Mucosa of descending colon (tissue), 3 donors: ENCODE measurements around the gene ARID1A. TPM values are rescaled to one million over a fixed set of nuclear protein-coding genes. Genes with fewer than 3 reads are reported as not detected.
"Not testable (repeated sequence)": the region's sequence is repeated elsewhere in the genome, so short reads cannot be mapped to it uniquely, and the experiment has no call there.

Source experiments
- ATAC-seq: fragments of 200-7000 bp; cut with Tn5 transposase; one replicate; pipeline ENCODE4 v1.9.1; 2020; ENCODE audit warnings: mild to moderate bottlenecking, moderate library complexity
- DNase-seq, 3 donors: peaks; one replicate each; pipeline ENCODE4 v3.0.0-alpha.2; 2020
- H3K36me3 ChIP-seq: fragments of 200-600 bp; one replicate; pipeline ENCODE4 v1.8.0; 2021; ENCODE audit warnings: low read depth, mild to moderate bottlenecking
- H3K4me1 ChIP-seq: fragments of 200-600 bp; one replicate; pipeline ENCODE4 v1.8.0; 2021; ENCODE audit warnings: low read depth, mild to moderate bottlenecking
- H3K4me3 ChIP-seq: fragments of 200-600 bp; one replicate; pipeline ENCODE4 v1.8.0; 2021; ENCODE audit warnings: mild to moderate bottlenecking
- H3K9me3 ChIP-seq: fragments of 200-600 bp; one replicate; pipeline ENCODE4 v1.8.0; 2021; ENCODE audit warnings: mild to moderate bottlenecking
- intact Hi-C, 2 donors: fragments of 100-400 bp; cut with DNase I in 1 of 2; cut with micrococcal nuclease in 1 of 2; formaldehyde crosslinking; loops; one replicate each; pipeline versions ENCODE4 v1.11.0 to v1.11.1; 2022; cut with DNase I, micrococcal nuclease
- long read RNA-seq, 2 donors: library from polyadenylated mRNA; unstranded; transcript quantifications; one replicate each; pipeline ENCODE4 v2.0.0, GENCODE V29; 2019 to 2021
- total RNA-seq, 3 donors: library from RNA; stranded (reverse); fragmentation: NEBNext Ultra II Directional in 2 of 3; extraction: Animal tissue kit (Norgen Biotek cat#: 25700) in 2 of 3; gene quantifications; one replicate each; pipeline versions ENCODE4 v1.2.1 to v1.2.4, GENCODE V29; 2021 to 2023
- TF ChIP-seq, protein P1 (sequence below): fragments of 200-600 bp; IDR thresholded peaks from one replicate; pipeline ENCODE4 v1.8.0; 2022; ENCODE audit warnings: antibody characterized with exemption, mild to moderate bottlenecking
- donor health status: DM: no; HTN: no; CAD: no; lungs with moderate emphysema.
- donor health status: DM: no; HTN: no; CAD: no.
- donor health status: DM: no; HTN: yes; CAD: no.

ARID1A gene
- total RNA-seq, result 10 to 100 TPM; 59.9 to 81.2 (median 65.4) TPM
- long read RNA-seq, donor 1, transcript ARID1A-217 (1 exons, 3,046 nt), result major isoform, 5 of 39 reads
- long read RNA-seq, donor 1, partial matches to known transcripts, result 30 of 39 reads
- long read RNA-seq, donor 1, other reads (novel, unspliced or antisense), result 4 of 39 reads
- long read RNA-seq, donor 2, partial matches to known transcripts, result 2 of 6 reads
- long read RNA-seq, donor 2, other reads (novel, unspliced or antisense), result 1 of 6 reads

- H3K4me1 ChIP-seq, result peaks cover 50% of the 10 kb centered on the region
- TF ChIP-seq, protein P1, sequence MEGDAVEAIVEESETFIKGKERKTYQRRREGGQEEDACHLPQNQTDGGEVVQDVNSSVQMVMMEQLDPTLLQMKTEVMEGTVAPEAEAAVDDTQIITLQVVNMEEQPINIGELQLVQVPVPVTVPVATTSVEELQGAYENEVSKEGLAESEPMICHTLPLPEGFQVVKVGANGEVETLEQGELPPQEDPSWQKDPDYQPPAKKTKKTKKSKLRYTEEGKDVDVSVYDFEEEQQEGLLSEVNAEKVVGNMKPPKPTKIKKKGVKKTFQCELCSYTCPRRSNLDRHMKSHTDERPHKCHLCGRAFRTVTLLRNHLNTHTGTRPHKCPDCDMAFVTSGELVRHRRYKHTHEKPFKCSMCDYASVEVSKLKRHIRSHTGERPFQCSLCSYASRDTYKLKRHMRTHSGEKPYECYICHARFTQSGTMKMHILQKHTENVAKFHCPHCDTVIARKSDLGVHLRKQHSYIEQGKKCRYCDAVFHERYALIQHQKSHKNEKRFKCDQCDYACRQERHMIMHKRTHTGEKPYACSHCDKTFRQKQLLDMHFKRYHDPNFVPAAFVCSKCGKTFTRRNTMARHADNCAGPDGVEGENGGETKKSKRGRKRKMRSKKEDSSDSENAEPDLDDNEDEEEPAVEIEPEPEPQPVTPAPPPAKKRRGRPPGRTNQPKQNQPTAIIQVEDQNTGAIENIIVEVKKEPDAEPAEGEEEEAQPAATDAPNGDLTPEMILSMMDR, result no peak
- no peaks in the 10 kb centered on the region for H3K9me3 ChIP-seq
- DNase-seq, result peak; percentile 95 to 99 (median 97)
- H3K36me3 ChIP-seq, result peaks cover 8% of the 10 kb centered on the region
- peak; percentile 77 for ATAC-seq
- peak within 1 kb of the TSS; percentile 94 for H3K4me3 ChIP-seq
- intact Hi-C loops, result loop anchor here in 1 of 2 donors (10.0 kb wide), 1 partner anchor 89 kb away; the partner anchor contains the start of gene PIGV
Measured at GRCh38 chr1:26695356-26696118, at the start of gene ARID1A. Gene ARID1A, plus strand, starts transcription at chr1:26696015. Its CDS starts 389 bp downstream, at chr1:26696404.

GRCh38 chr1:26664802-26665201 is 31.0 kb upstream of the ARID1A start:
- intact Hi-C loops, result no loop called here

DNA sequence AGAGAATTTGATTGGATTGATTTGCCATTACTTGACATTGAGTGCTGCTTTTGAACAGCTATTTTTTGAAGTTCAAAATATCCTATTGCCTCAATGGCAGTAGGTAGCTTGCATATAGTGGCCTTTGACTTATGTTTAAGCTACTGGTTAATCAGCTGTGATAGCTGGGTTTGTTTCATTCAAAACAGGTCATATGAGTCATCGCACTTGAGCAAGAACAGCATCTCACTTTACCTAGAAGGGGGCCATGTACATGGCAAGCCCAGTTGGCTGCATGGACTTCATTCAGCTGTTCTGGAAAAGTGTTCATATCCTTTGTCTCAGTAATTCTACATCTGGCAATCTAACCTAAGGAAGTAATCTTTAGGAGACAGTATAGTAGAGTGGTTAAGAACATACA is 29.0 kb upstream of the ARID1A start:
- H3K36me3 ChIP-seq, result no peaks in the 10 kb centered on the region
- H3K9me3 ChIP-seq, result no peaks in the 10 kb centered on the region
- ATAC-seq (no peak), DNase-seq (no peak)
- intact Hi-C loops, result no loop called here
- no peaks in the 10 kb centered on the region for H3K4me1 ChIP-seq
- TF ChIP-seq, protein P1, result no peak
- no peak overlapping the region for H3K4me3 ChIP-seq

More at GRCh38 chr1:26664802-26665201, 31.0 kb upstream of the ARID1A start:
- Histone ChIP-seq H3K4me3 (no peak overlapping the region), H3K4me1 (no peaks in the 10 kb centered on the region), H3K9me3 (no peaks in the 10 kb centered on the region), H3K36me3 (no peaks in the 10 kb centered on the region)
- TF ChIP-seq, protein P1, result no peak
- ATAC-seq, result no peak
- DNase-seq, result no peak

DNA sequence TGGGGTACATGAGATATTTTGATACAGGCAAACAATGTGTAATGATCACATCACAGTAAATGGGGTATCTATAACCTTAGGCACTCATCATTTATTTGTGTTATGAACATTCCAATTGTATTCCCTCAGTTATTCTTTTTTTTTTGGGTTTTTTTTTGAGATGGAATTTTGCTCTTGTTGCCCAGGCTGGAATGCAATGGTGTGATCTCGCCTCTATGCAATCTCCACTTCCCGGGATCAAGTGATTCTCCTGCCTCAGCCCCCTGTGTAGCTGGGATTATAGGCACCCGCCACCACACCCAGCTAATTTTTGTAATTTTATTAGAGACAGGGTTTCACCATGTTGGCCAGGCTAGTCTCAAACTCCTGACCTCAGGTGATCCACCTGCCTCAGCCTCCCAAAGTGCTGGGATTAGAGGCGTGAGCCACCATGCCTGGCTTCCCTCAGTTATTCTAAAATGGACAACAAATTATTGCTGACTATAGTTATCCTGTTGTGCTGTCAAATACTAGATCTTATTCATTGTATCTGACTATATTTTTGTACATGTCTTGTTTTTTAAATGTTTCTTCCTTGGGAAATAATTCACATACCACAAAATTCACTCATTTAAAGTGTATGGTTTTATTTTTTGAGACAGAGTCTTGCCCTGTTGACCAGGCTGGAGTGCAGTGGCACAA is 27.6 kb upstream of the ARID1A start:
- H3K9me3 ChIP-seq, H3K4me3 ChIP-seq, intact Hi-C loops, H3K4me1 ChIP-seq, H3K36me3 ChIP-seq, ATAC-seq, DNase-seq: not testable (repeated sequence)

GRCh38 chr1:26677306-26678115 is 18.3 kb upstream of the ARID1A start:
- intact Hi-C loops, result no loop called here
- DNase-seq (peak; percentile 81 to 95 (median 81)), ATAC-seq (peak; percentile 100)
- Histone ChIP-seq H3K36me3 (no peaks in the 10 kb centered on the region), H3K9me3 (no peaks in the 10 kb centered on the region), H3K4me1 (peaks cover 11% of the 10 kb centered on the region), H3K4me3 (no peak overlapping the region)
- TF ChIP-seq, protein P1, result peak; percentile 61
